NCI-H446 (cell line): ENCODE measurements around the gene UBASH3B.
A peak's percentile ranks its signal among the peaks of the same experiment; 100 is the strongest.

Experiments
- DNase-seq, 2 experiments: peaks; one replicate each; lab custom pipeline; 2025; lab: John Stamatoyannopoulos, UW

UBASH3B gene

DNA sequence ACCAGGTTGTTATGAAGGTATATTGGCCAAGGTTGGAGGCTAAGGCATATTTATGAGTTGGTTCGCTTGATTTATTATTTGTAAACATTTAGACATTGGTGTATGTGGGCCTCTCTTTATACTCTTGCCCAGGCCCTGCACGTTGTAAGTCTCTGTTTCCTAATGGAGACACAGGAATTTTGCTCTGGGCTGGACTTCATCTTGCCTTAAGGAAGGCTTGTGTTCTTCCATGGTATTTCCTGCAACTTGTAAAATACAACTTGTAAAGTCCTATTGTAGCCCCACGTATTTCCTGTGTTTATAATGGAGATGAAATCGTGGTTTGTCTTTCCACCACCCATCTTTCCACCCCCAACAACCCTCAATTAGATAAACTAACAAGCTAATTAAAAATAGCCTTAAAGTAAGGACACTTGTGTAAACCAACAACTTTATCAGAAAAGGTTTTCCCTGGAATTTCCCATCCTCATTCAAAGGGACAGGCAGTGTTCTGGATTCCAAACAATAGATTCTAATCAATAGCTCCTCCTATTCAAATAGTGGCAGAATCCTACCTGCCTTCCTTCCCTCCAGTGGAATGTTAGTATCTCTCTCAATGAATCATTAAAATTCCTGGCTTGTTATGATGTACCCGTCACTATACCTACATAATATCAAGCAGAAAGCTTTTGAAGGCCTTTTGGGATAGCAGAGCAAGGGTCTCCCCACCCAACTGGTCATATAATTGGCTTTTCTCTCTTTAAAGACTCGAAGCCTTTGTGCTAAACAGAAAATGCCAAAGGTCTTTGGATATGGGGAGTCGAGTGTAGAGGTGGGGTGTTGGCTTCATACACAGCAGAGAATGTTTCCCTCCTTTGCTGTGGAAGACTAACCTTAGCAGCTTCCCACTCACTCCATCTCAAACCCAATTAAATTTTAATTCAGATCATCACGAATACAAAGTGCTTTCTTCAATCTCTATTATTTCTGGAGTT is 77.1 kb downstream of the UBASH3B start:
- DNase-seq = no peak

DNA sequence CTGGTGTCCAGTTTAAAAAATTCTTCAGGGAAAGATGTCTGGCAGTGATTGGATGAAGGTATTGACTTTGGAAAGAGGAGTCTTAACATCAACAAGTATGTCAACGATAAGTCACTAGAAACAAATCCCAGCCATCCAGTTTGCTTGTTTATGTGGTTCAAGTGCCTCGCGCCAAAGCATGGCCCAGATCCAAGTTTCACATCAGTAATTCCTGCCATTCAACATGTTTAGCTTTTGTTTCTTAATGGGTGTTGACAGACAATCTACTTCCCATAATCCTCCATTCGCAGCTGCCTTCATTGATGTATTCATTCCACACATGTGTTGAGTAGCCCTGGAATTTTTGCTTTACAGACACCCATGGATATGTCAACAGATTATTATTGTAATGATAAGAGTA is 77.8 kb downstream of the UBASH3B start:
- DNase-seq = peak in 1 of 2 experiments; percentile 35

DNA sequence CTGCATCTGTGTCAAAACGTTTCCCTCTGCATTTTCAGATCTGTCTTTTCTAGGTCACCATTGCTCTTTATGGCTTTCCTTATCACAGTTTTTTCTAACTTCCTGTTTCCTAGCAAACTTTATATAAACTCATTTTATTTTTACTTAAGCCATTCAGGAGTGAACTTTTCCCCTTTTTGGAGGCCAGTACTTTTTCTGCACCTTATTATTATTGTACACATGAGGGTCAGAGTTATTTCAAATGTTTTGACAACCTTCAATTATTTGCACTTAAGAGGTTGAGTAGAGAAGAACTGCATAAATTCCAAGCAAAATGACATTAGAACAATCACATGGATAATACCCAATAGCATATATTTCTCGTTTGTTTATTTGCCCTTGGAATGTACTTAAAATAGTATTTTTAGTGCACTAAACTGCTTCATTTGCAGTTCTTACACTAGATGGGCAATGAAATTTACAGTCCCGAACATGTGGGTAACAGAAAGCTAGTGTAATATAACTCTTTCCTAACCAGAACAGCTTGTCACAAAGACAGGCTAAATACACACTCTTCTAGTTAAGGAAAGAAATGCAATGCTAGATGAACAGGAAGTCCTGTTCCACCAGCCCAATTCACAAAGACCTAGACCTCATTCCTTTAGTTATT is 79.5 kb downstream of the UBASH3B start:
- DNase-seq = no peak

DNA sequence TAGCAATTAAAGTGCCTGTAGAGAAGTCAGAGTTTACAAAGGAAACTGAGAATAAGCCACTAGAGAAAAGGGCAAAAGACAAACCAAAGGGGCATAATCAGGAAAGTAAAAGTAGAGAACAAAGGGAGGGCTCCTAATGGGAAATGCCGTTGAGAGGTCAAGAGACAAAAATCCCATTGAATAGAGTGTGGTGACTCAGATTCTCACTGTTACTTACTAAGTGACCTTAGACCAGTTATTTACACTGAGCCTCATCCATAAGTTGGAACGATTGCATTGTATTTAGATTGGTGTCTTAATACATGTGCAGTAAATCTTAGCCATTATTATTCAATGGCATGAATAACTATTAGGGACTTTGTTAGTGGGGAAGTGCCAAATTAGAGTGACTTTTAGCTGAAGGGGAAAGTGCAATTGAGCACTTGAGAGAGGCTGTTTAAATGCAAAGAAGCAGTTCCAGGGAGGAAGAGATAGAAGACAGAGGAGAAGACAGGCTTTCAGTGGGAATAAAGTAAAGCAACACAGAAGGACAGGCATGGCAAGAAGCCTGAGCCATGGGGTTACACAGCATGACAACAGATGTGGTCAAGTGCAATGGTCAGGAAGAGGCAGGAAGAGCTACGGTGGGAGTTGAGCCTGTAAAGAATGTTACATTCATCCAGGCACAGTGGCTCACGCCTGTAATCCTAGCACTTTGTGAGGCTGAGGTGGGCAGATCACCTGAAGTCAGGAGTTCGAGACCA is 82.6 kb downstream of the UBASH3B start:
- DNase-seq = no peak

DNA sequence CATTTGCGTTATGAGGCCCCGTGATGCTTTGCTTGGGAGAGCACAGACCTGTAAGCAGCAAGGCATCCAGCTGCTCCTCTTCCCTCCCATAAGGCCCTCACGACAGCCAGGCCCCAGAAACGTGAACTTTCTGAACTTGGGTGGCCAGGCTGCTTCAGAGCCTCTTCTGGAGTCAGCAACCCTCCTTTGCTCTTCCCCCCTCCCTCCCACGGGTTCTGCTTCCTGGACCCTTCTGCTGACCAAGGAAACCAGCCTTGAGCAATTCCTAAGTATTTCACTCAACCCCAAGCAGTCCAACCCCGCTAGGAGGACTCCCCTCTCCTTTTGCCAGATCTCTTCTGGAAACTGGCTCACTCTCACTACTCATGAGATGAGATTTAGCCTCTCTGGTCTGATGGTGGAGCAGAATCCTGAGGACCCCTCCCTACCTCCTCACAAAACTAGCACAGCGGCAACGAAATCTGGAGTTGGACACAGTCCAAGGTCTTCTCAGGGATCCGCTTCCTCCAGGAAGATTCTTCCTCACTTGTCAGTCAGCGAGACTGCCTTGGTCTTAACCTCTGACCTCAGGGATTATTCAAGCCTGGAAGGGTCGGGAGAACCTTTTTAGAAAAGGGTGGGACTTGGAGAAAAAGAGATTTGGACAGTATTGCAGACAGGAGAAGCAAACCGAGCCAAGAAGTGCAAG is 86.2 kb downstream of the UBASH3B start:
- DNase-seq = peak in 1 of 2 experiments; percentile 23

DNA sequence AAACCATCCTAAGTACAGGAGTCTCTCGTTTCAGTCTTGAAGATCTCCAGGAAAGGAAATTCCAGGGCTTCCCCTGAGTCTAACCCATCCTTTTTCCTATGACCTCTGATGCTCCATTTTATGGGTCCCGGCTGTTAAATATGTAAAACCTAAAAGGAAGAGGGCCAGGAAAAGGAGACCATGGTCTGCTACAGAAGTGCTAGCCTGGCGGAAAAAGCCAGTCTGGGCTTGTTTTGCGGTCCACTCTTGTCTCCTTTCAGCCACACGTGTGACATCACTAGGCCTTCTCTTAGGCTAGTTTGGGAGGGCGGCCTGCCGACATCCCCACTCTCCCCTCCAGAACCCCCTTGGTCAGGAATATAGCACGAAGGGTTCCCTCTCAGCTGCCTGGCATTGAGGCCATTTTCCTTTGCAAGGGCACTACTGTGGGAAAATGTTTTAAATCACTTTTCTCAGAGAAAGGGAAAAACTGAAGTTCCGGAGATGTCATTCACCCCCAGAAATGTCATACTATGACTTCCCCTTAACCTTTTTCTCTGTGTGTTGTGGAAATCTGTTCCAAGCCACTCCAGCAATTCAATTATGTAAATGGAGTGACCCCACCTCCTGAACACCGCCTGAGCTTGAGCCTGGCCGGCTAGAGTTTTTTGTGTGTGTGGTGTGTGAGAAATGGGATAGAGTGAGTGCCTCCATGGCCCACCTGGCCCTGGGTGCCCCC is 86.9 kb downstream of the UBASH3B start:
- no peak for DNase-seq

DNA sequence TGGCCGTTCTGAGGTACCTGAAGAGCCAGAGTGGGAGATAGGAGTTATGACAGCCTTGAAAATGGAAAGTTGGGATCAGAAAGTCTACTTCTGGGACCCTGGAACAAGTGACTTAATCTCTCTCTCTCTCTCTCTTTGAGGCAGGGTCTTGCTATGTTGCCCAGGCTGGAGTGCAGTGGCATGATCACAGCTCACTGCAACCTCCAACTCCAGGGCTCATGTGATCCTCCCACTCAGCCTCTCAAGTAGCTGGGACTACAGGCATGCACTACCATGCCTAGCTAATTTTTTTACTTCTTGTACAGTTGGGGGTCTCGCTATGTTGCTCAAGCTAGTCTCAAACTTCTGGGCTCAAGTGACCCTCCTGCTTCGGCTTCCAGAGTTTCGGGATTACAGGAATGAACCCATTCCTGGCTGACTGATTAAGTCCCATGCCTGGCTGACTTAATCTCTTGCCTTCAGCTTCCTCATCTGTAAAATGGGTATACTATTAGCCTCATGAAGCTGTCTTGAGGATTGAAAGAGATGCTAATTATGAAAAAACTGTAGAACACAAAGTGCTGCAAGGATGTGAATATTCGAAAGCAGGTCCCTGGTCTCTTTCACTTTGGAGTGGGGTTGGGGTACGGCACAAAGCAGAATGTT is 87.7 kb downstream of the UBASH3B start:
- no peak for DNase-seq

DNA sequence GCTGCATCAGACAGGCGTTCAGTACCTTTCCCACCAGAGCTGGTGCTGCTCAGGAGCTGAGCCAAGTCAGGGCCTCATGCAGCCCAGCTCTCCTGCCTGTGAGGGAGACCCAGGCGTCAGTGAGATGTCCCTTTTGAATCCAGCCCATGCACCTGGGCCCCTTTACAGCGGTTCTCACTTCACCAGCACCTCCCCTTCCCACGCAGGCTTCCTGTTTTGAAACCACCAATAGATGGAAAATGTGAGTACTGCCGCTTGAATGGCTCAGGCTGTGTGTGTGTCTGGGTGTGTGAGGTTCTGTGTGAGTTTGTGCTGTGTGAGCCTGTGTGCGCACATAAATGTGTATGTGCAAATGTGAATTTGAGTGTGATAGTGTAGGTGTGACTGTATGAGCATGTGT is 88.4 kb downstream of the UBASH3B start:
- no peak for DNase-seq

DNA sequence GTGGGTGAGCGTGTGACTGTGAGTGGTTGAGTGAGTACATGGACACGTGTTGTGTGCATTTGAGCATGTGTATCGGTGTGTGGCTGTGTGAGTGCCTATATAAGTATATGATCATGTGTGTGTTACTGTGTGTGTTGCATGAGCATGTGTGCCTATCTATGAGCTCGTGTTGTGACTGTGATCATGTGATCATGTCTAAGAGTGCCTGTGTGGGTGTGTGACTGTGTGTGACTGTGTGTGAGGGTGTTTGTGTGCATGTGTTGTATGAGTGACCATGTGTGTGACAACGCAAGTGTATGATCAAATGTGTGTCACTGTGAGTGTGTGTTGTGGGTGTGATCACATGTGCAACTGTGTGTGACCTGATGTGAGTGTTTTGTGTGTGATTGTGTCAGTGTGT is 88.8 kb downstream of the UBASH3B start:
- DNase-seq = no peak

DNA sequence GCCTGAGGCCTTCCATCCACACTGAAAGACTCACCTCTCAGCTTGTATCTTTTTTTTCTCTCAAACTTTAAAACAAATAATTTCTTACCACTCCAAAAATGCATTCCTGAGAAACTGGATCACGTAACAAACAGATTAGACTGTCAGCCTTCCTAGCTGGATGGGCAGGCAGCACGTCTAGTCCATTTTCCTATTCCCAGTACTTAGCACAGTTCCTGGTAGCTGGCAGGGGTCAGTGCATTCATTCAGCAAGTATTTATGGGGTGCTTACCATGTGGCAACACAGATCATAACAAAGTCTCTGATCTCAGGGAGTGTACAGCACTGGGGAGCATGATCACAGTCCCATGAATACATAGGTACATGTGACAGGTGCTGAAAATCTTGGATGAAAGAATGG is 89.6 kb downstream of the UBASH3B start:
- no peak for DNase-seq

DNA sequence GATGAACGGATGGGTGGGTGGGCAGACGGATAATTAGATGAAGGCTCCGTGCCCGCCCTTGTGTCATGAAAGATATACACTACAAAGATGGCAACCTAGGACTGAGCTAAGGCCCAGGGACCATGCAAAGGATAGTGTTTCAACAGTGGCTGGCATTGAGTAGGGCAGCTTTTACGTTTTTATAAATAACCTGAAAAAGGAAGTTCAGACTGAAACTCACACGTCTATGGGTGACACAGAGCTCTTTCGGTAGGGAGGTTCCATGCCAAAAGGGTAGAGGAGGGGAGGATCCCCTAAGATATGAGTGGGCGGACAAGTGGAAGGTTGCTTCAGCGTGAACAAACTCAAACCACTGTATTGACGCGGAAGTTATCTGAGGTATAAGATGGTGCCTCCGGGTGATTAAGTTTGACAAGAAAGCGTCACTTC is 90.5 kb downstream of the UBASH3B start:
- DNase-seq = no peak

DNA sequence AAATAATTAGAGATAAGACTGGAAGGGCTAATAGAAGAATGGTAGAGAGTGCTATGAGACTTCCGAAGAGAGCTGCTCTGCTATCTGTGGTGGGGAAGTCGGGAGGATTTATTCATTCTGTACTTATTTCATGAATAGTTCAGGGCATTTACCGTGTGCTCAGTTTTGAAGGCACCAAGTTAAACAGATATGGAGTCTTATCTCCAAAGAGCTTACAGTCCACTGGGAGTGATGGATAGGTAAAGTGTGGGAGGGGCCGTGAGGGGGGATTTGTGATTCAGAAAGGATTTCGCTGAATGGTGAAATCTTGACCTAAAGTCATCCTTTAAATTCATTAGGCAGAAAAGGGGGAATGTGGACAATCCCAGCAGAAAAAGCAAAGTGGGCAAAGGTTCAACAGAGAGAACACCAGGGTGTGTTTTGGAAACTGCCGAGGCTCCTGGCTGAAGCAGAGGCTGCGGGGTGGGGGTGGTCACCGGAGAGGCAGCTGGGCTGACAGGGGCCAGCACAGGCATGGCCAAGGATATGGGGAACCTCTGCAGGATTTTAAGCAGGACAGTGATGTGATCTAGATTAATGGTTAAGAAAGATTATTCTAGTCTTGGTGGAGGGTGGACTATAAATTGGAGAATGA is 91.2 kb downstream of the UBASH3B start:
- DNase-seq = no peak

DNA sequence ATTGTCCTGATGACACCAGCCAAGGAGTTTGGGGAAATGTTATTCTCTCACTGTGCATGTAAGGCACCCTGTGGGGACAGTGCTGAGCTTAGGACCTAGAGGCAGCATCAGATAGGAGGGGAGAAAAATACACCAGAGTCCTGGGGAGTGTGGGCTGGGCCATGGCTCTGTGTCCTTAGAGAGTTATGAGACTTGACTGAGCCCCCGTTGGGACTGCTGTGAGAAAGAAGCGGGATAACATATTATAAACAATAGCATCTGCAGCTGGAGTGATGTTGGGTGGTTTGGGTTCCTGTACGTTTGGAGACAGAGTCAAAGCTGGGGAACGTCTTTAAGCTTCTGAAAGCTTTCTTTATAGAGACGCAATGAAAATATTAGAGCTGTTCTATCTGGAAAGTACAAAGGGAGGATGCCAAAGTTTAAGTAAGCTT is 91.8 kb downstream of the UBASH3B start:
- DNase-seq = no peak

DNA sequence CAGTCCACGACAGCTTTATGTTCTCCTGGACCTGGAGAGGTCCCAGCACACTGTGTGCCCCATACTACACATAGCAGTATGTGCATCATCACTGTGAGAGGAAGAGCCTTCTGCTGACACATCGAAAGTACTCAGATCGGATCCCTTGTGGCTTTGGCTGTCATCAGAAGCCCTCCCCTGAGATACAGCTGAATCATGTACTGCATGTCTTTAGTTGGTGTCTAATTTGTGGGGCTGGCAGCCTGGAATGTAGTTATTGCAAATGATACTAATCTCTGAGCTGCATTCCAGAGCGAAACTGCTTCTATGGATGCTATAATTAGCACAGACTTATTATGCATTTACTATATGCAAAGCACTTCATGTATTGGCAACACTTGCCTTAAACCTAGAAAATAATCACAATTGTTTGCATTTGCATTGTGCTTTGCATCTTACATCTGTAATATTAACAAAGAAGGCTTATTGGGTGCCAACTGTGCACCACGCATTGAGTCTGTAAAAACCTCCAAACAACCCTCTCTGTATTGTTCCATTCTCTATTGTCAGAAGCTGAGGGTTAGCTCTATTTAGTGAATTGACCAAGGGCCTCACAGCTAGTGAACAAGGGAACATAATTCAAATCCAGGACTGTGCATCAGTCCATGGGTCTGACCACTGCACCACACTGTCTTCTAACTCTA is 93.6 kb downstream of the UBASH3B start:
- no peak for DNase-seq

DNA sequence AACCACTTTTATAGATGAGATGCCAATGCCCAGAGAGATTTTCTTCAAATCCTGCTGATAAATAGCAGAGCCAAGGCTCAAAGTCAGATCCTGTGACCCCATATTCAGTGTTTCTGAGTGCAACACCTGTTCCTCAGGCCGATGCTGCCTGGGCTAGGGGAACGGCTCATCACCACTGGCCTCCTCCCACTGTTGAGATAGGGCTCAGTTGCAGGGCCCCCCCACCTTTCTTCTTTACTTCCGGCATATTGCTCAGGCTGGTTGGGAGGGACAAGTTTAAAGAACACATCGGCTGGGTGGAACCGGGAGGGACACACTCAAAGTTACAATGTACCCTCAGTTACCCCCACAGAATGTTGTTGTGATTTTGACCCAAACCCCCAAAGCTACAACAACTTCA is 94.5 kb downstream of the UBASH3B start:
- no peak for DNase-seq

DNA sequence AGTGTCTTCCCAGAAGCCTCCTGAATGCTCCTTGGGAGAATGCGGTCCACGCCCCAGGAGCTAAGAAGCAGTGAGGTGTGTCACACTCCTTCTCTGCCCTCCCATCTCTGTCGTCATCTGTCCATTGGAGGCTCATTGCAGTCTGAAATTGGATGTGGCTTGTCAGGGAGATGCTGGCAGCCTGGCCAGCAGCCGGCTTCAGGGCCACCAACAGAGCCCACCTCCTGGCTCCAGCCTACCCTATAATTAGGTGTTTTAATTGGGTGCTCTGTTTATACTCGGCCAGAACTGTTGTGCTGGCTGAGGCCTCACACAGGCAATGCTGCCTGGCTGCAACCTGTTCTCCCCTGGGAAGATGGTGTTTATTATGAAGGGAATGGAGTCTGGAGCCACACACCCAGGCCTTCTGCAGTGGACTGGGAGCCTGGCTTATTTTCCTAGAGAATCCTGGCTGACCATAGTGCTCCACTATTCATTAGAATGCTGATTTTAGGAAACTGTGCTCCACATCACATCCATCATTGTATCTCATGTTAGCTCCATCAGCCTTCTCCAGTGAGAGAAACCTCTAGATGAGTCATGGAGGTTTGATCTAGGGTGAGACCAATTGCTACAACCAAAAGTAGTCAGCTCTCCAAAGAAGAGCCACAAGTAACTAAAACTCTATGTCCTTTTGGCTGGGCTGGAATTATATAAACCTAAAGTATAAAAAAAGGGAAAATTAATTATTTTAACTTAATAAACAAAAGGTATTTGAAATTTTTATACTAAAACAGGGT is 96.0 kb downstream of the UBASH3B start:
- DNase-seq = peak; percentile 62 to 85

DNA sequence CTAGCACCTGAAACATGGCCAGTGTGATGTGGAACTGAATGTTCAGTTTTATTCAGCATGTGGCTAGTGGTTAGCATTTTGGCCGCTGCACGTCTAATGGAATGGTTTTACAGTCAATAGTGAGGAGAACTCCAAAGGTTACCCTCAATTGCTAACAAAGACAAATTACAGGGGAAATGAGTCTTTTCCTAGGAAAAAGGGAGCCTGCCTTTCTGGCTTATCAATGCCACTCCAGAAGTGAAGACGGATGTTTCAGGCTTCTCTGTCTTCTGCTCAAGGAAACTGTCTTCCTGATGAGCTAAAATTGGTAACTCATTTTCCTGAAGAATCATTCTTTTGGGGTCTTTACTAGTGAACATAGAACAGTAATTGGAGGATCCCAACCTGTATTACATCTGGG is 98.5 kb downstream of the UBASH3B start:
- no peak for DNase-seq

DNA sequence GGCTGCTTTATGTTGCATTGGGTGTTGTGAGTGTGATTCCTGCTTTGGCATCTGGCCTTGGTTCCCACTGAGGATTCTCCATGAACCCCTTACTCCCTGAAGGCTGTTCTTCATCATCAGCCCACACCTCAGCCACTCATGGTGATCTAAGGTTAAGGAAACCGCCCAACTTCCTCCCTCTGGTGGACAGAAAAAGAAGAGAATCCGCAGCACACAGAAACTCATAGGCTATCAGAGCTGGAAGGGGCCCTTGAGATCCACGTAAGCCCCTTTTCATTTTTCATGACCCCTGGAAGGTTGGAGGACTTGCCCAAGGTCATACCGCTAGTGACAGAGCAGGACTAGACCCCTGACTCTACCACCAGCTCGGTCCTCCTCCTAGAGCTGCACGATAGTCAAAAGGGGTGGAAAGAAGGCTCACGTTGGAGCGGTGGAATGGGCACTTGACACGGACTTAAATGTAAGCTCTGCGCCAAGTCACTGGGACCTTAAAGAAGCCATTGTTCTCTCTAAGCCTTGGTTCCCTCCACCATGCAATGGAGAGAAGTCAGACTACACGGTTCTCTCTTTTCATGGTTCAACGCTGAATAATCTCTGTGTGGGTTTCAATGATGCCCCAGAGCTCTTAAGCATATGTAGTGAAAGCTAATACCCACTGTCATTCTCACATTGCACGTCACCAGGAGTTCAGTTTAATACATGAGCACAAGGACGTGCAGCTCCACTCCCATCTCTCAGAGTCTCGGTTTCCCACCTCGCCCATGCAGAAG is 99.2 kb downstream of the UBASH3B start:
- DNase-seq = no peak
